Activated CD4-positive, alpha-beta T cell treated with anti-CD3 and anti-CD28 coated beads, Interleukin-2, Interleukin-6, amounts not matched to agents 100 ng/mL and 50 ng/mL, durations not matched to agents 16 hours and 8 hours (primary cell): ENCODE data around the gene ADISSP.
A peak's percentile ranks its signal among the peaks of the same experiment; 100 is the strongest.

Experiments used
- DNase-seq: peaks from one replicate; pipeline ENCODE4 v3.0.0-alpha.2; 2020

The ADISSP gene

DNA sequence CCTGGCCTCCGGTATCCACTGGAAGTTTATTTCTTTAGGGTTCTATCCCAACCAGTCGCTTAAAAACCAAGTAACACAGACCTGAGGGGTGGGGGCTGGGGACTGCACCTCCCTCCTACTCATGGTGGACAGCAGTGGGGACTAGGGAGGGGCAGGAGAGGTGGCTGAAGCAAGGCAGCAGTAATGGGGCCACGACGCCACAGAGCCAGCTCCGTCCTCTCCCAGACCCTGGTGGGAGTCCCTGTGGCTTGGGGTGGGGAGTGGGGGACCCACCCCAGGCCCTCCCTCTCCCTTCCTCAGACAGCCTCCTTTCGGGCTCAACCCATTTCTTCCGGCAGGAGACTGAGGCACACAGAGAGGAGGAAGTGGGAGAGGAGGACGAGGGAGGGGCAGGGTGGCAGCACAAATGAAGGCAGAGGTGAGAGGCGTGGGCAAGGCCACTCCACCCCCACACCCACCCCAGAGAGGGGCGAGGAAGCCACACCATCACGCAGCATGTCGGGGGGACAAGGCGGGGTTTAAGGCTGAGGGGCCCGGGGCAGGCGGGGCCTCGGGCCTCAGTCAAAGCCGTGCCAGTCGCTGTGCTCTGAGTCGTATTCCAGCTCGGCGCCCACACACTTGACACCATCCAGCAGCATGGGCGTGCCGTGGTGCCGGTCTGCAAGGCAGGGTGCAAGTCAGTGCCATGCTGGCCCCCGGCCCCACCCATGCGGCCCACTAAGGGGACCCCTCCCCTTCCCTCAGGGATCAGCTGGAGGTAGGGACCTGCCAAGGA lies 13.9 kb downstream of the ADISSP start:
- DNase-seq, result no peak

DNA sequence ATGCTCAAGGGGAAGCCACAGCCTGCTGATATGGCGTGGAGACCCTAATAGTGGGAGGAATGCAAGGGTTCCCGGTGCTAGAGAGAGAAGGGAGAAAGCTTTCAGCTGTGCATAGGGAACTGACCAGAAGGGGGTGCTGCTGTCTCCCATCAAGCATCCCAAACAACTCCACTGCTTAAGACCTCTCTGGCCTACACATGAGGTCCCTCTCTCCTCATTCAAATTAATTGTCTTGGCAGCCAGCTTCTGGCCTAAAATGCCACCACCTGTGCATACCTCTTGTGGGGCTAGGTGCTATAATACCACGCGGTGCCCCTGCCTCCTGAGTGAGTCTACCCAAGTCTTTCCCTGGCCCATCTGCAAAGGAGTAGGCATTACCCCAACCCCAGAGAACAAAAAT lies 14.5 kb downstream of the ADISSP start:
- peak; percentile 64 for DNase-seq

DNA sequence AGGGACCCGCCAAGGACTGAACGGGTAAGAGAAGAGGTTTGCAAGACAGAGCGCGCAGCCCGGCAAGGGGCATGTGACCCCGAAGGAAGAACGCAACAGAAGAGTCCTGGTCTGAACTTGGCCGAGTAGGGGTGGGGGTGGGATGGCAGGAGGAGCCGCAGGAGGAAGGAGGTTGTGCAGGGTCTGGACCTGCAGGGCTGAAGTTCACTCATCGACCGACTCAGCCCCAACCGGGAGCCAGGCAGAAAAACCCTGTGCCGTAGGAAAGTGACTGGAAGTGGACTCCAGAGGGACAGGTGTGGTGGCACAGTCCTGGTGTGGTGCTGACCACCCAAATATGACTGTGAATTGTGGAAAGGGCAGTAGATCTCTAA lies 15.2 kb downstream of the ADISSP start:
- no peak for DNase-seq

DNA sequence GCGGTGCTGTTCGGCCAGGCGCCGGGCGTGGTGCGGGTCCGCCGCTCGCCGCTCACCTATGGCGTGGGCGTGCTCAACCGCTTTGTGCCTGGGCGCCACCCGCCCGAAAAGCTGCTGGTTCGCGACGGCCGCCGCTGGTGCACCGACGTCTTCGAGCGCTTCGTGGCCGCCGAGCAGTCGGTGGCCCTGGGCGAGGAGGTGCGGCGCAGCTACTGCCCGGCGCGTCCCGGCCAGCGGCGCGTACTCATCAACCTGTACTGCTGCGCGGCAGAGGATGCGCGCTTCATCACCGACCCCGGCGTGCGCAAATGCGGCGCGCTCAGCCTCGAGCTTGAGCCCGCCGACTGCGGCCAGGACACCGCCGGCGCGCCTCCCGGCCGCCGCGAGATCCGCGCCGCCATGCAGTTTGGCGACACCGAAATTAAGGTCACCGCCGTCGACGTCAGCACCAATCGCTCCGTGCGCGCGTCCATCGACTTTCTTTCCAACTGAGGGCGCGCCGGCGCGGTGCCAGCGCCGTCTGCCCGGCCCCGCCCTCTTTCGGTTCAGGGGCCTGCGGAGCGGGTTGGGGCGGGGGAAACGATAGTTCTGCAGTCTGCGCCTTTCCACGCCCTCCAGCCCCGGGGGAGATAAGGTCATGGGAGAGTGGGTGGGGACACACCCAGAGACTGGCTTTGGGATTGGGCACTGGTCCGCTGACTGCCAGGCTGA lies 15.7 kb downstream of the ADISSP start:
- DNase-seq, result peak; percentile 54

DNA sequence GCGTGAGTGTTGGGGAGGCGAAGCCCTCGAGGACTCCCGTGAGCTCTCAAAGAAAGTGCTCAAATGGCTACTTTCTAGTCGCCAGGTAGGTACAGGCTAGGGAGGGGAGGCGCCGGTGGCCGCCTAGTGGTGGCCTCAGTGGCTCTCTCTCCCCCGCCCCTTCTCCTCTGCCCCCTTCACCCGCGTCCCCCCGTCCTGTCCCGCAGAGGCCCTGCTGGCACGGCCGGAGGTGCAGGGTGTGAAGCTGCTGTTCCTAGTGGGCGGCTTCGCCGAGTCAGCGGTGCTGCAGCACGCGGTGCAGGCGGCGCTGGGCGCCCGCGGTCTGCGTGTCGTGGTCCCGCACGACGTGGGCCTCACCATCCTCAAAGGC lies 16.3 kb downstream of the ADISSP start:
- DNase-seq, result no peak

DNA sequence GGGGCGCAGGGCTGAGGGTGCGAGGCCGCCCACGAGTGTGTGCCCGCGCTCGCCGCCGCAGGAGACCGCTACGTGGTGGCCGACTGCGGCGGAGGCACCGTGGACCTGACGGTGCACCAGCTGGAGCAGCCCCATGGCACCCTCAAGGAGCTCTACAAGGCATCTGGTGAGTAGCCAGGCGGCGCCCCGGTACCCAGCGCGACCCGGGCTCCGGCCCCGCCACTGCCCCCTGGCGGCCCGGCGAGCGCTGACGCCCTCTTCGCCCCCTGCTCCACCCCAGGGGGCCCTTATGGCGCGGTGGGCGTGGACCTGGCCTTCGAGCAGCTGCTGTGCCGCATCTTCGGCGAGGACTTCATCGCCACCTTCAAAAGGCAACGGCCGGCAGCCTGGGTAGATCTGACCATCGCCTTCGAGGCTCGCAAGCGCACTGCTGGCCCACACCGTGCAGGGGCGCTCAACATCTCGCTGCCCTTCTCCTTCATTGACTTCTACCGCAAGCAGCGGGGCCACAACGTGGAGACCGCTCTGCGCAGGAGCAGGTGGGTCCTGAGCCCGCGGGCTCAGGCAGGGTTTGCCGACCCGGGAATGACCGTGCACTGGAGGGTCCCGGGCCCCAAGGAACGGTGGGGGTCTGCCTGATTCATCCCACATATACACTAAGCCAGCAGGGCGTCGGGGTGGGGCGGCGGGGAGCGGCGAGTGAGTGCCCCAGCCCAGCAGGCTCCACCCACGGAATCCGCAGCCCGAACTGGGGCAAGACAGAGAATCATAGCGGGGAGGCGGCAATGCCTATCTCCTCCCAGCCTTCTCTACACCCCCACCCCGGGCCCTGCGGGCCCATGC lies 17.6 kb downstream of the ADISSP start:
- peak; percentile 58 for DNase-seq

DNA sequence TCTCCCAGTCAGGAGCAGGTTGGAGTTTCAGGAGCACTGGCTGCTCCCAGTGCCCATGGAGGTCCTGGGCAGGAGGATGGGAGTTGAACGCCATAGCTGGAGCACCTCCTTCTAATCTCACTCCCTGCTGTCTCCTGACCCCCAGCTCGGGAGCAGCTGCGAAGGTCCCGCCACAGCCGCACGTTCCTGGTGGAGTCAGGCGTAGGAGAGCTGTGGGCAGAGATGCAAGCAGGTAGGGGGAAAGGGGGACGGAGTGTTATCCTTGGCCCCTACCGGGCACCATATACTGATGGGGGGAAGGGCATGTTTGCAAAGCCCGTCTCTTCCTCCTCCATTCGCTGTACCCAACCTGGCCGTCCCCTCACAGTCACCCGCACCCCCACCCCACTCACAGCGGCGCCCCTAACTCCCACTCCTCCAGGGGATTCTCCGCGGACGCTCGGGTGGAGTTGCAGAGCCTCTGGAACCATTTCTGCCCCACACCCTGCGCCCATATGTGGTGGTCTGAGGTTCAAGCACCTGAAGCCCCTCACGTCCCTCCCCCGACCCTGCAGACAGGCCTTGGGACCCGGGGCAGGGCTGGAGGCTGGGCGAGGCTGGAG lies 18.4 kb downstream of the ADISSP start:
- no peak for DNase-seq

DNA sequence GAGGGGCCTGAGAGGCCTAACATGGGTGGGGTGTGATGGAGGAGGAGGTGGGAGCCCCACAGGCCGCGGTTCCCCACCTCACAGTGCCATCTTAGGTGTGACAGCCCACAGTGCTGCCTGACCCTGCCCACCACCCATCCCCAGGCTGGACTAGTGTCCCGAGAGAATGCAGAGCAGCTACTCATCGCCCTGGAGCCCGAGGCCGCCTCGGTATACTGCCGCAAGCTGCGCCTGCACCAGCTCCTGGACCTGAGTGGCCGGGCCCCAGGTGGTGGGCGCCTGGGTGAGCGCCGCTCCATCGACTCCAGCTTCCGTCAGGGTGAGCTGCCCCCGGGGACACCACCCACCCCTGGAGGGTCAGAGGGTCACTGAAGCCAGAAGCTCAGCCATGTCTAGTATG lies 19.5 kb downstream of the ADISSP start:
- no peak for DNase-seq

DNA sequence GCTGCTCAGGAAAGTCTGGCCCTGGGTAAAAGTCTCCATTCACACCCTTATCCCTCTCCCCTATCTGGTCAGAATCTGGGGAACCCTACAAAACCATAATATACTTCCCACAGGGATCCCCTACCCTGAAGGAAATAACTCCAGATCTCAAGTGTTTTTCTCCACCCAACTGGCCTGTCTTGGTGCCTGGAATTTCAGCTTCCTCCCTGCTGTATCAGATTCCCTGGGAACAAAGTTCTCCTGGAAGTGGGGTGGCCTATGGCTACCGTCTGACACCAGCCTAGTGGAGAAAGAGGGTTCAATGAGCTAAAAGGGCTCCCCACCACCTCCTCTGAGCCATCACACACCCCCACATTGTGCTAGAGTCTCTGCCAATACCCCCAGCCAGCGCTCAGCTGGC lies 20.1 kb downstream of the ADISSP start:
- DNase-seq, result no peak

DNA sequence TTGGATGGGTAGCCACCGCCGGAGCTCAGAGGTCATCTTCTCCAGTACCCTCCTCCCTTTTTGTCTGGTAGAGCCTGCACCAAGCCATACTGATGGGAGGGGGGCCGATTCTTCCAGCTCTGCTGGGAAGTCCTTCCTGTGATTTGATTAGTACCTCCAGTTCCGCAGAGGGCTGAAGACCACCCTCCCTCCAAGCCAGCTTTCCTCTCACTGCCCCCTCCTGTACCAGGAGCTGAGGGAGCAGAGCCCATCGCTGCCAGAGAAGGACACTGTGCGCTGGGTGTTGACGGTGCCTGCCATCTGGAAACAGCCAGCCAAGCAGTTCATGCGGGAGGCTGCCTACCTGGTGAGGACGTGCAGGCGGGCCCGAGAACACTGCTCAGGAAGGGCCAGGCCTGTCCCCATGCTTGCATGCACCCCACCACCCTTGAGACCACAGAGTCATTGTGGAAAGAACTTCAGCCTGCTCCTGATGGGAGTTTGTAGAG lies 21.8 kb downstream of the ADISSP start:
- DNase-seq, result no peak

DNA sequence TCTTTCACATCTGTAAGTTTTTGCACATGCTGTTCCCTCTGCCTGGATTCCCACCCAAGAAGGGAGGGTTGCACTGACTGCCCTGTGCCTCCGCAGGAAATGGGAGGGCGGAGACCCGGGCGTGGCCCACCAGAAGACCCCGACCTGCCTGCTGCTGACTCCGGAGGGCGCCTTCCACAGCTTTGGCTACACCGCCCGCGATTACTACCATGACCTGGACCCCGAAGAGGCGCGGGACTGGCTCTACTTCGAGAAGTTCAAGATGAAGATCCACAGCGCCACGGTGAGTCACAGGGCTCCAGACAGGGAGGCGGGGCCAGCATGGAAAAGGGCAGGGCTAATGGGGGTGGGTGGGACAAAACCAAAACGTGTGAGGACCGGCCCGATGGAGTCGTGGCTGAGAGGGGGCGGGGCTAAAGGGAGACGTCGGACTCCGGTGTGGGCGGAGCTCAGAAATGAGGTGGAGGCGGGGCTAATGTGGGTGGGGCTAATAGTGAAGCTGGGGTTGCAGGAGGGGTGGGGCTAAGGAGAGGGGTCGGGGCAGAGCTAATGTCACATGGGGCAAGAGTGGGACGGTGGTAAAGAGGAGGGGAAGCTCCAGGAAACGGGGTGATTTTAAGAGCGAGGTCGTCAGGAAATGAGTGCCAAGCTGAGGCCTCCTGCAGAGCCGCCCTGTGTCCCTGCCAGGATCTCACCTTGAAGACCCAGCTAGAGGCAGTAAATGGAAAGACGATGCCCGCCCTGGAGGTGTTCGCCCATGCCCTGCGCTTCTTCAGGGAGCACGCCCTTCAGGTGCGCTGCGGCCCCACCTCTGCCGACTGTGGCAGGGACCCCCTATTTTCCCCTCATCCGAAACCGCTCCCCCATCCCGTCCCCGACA lies 22.5 kb downstream of the ADISSP start:
- peak; percentile 76 for DNase-seq

DNA sequence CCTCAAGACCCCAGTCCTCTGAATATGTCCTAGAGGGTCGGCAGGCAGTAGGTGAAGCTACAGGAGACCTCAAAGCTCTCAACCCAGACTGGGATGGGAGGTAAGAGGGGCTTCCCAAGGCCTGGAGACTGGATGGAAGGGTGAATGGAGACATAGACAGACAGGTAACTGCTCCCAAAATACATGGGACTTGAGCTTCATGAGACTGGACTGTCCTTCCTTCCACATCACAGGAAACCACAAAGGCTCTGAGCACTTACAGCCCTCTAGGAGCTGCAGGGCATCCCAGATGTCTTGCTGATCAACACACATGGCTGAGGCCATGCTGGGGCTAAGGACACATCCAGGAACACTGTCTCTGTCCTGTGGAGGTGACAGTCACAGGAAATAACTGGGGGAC lies 23.5 kb downstream of the ADISSP start:
- no peak for DNase-seq

DNA sequence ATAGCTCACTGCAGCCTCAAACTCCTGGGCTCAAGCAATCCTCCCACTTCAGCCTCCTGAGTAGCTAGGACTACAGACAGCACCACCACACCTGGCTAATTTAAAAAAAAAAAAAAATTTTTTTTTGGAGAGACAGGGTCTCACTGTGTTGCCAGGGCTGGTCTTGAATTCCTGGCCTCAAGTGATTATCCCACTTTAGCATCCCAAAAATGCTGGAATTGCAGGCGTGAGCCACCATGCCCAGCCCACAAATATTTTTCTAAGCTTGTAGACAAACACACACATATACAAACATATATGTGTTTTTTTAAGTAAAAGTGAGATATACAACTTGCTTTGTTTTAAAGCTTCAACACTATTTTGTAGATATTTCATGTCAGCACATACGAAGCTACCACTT lies 24.3 kb downstream of the ADISSP start:
- DNase-seq, result no peak

DNA sequence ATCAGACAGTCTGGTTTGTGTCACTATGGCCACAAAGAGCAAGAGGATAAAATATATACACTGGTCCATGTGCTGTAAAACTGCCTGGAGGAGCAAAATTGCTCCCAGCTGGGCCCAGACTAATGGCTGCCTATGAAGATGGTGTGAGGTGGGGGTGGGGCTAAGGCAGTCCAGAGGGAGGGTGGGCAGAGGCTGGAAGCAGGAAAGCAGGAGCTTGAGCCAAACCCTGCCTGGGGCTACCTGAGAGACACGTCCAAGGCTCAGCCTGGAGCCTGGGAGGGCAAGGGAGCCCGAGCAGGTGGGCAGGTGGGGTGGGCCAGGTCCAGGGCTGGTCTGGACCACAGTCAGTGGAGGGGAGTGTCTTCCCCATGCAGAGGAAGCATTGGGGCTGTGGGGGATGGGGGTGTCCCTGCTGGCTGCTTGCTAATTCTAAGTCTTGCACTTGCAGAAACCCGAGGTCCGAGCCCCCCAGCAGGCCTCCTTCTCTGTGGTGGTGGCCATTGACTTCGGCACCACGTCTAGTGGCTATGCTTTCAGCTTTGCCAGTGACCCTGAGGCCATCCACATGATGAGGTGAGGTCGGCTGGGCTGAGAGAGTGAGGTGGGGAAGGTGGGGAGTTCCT lies 25.6 kb downstream of the ADISSP start:
- no peak for DNase-seq

DNA sequence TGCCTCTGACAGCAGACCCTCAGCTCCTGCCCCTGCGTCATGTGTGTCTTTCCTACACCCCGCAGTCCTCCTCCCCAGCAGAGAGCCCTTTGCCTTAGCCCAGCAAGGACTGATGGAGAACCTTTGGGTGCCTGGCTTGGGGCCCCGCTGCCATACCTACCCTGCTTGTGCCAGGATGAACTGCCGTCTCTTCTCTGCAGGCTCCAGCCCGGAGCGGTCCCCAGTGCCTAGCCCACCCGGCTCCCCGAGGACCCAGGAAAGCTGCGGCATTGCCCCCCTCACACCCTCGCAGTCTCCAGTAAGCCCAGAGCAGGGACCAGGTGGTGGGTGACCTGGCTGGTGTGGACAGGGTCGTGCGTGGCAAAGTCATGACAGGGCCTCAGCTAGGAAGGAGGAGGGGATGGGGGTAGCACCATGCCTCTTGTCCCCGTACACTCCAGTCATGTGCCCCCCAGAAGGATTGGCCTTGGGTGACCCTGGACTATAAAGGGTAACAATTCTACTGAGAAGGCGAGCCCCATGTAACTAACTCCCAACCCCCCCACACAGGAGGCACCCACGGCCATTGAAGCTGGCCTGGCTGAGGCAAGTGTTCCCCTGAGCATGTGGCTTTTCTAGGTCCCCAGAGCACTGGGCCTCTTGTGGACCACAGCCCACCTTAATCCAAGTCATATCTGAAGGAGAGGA lies 26.8 kb downstream of the ADISSP start:
- DNase-seq, result no peak

DNA sequence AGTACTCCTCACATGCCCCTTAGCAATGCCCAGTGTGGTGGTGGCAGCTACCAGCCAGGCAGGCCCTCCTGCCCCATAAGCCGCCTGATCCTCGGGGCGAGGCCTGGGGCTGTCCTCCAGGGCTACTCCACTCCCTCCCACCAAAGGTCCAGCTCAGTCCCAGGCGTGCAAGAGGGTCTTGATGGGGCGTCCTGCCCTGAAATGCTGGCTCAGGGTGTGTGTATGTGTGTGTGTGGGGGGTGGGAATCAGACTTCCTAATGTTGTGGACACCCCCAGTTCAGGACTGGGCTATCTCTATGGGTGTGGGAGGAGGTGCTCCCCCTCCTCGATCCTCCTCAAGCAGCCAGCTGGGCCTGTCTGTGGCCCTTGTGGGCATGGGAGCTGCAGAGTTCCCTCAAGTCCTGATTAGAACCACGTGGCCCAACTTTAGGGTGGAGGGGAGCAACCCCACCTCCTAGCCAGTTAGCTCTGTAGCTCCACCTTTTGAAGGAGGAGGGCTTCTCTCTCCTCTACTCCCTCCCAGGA lies 27.6 kb downstream of the ADISSP start:
- no peak for DNase-seq

DNA sequence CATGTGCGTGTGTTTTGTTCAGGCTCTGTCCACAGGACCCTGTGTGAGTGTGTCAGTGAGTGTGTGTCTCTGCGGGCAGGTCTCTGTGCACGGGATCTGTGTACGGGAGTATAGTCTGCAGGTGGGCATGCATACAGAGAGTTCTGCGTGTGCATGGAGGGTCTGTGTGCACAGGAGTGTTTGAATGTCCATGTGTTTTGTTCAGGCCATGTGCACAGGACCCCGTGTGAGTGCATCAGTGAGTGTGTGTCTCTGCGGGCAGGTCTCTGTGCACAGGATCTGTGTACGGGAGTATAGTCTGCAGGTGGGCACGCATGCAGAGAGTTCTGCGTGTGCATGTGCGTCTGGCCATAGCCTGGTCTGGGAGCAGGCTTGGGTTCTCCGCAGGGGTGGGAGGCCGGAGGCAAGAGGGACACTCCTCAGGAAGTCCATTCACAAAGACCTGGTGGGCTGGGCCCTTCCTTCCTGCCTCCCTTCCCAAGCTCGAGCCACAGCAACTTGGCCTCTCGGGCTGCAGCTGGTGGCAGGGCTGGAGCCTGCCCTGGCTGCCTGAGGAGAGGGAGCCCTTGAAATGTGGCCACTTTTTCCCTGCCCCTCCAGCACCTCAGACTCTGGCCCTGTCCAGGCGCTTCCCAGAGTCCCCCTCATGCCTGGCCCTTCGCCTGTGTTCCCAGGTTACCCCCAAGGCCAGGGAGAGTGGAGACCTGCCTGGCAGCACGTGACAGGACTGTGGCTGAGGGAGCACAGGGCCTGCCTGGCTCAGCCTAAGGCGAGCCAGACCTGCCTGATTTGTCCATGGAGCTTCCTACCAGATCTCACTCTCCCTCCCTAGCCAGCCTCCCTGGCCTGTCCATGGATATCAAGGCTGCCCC lies 28.3 kb downstream of the ADISSP start:
- no peak for DNase-seq

DNA sequence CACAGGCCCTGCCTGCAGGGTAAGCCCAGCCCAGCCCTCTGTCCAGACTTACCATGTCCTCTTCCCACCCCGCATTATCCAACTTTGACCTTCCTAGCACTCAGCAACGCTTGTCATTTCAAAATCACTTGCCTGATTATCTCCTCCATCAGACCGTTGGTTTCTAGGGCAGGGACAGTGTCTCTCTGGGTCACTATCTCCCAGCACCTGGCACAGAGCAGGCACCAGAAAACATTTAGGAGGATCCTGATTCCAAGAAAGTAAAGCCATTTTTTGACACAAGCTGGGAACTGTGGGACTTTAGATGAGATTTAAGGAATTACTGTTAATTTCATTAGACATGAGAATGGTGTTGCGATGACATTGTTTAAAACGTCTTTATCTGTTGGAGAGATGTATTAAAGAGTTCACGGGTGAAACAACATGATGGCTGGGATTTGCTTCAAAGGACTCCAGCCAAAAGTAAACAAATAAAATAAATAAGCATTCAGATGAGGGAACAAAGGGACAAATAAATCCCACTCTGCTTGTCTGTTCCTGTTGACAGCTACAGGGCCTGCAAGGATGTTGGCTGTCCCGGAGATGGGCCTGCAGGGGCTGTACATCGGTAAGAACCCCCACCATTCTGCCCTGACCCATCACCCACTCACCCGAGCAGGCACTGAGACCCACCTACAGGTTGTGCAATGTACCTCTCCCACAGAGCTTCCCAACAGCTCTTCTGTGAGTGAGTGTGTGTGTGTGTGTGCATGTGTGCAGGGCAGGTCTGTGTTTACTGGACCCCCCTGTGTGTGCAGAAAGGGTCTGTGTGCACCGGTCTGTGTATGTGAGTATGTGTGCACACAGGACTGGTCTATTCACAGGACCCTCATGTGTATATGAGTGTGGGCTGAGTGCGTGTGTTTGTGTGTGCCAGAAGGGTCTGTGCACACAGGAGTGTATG lies 29.2 kb downstream of the ADISSP start:
- DNase-seq, result no peak

DNA sequence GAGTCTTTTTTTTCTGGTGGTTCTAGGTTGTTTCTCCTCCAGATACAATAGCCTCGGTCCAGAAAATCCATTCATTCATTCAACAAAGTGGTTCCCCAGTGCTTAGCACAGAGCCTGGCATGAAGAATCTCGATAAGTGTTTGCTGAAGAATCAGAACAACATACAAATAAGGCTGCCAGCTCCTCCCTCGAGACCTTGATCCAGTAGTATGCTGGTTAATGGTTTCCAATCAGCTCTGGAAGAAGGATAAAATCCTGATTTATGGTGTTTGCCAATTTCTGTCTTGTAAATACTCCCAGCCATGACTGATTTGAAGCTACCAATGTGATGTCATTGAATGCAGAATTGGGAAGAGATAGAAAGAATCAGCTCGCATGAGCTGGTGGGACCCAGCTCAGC lies 31.8 kb downstream of the ADISSP start:
- no peak for DNase-seq
